ENCODE data around the gene AP3S2. TPM values are rescaled to one million over a fixed set of nuclear protein-coding genes. Genes with fewer than 3 reads are reported as not detected.

AP3S2 gene
- total and polyA plus RNA-seq, 2 experiments from 2014 or later = 9.4 to 93.3 TPM

- Mint-ChIP-seq H3K27me3 (ENCODE audit: insufficient read depth, low read depth, poor library complexity) (peaks cover 13% of the 10 kb centered on the region), H3K27ac (no peak overlapping the region), H3K9me3 (no peaks in the 10 kb centered on the region), H3K4me1 (peaks cover 5% of the 10 kb centered on the region; the same call in 2 of the 3 replicates), H3K36me3 (ENCODE audit: low read depth) (no peaks in the 10 kb centered on the region), H3K4me3 (no peak overlapping the region)
- no peaks in the 10 kb centered on the region for H3K79me2 ChIP-seq (replicated peaks; ENCODE audit: insufficient read depth)
- no peaks in the 10 kb centered on the region for H3K27me3 ChIP-seq (ENCODE audit: insufficient read depth)
- no peaks in the 10 kb centered on the region for H3K36me3 ChIP-seq (ENCODE audit: insufficient read depth)
- no peak overlapping the region for H2AFZ ChIP-seq
- no peaks in the 10 kb centered on the region for H3F3A ChIP-seq (replicated peaks; ENCODE audit: low read depth)
- ATAC-seq = no peak
- H3K9me2 ChIP-seq (ENCODE audit: insufficient read depth) = no peaks in the 10 kb centered on the region
- H3K4me1 ChIP-seq (ENCODE audit: insufficient read depth) = no peaks in the 10 kb centered on the region
- no peak overlapping the region for H3K4me3 ChIP-seq
- H4K20me1 ChIP-seq (replicated peaks; ENCODE audit: insufficient read depth) = no peaks in the 10 kb centered on the region
- H3K27ac ChIP-seq (ENCODE audit: low read depth) = no peak overlapping the region
- DNase-seq (ENCODE audit: low spot score) = no peak
- no peak overlapping the region for H3K4me2 ChIP-seq
- TF ChIP-seq ZNF114 (CRISPR knock-in tag; IDR thresholded peaks at IDR 0.05) = no peak
- TF ChIP-seq JUNB (IDR thresholded peaks at IDR 0.05; ENCODE audit: unreplicated experiment) = no peak
Measured at GRCh38 chr15:89799011-89799911, 94.5 kb downstream of the AP3S2 start.

GRCh38 chr15:89797678-89798201, 96.1 kb downstream of the AP3S2 start:
- H3K27ac ChIP-seq (ENCODE audit: low read depth) = no peak overlapping the region
- TF ChIP-seq ETS1 (IDR thresholded peaks at IDR 0.05) (no peak), EZH2 (IDR thresholded peaks at IDR 0.05; ENCODE audit: low read depth, unreplicated experiment) (no peak), JUNB (IDR thresholded peaks at IDR 0.05; ENCODE audit: unreplicated experiment) (no peak), ZNF462 (CRISPR knock-in tag; IDR thresholded peaks at IDR 0.05) (no peak), NANOG (IDR thresholded peaks at IDR 0.05; ENCODE audit: borderline replicate concordance) (no peak), CREB1 (CRISPR knock-in tag; IDR thresholded peaks at IDR 0.05; ENCODE audit: low read depth) (no peak), POLR2AphosphoS5 (IDR thresholded peaks at IDR 0.05; ENCODE audit: low read depth) (no peak), CTCF (conservative IDR thresholded peaks at IDR 0.05; ENCODE audit: low read depth in 2 of 2) (no peak), ZNF331 (CRISPR knock-in tag; IDR thresholded peaks at IDR 0.05; ENCODE audit: low read depth) (no peak), ZNF114 (CRISPR knock-in tag; IDR thresholded peaks at IDR 0.05) (no peak)
- no peak overlapping the region for H2AFZ ChIP-seq
- H3K4me2 ChIP-seq = no peak overlapping the region
- no peaks in the 10 kb centered on the region for H3K36me3 Mint-ChIP-seq (ENCODE audit: low read depth)
- H3K27me3 Mint-ChIP-seq (ENCODE audit: insufficient read depth, low read depth, poor library complexity) = peaks cover 11% of the 10 kb centered on the region
- no peaks in the 10 kb centered on the region for H3K36me3 ChIP-seq (ENCODE audit: insufficient read depth)
- H3K79me2 ChIP-seq (replicated peaks; ENCODE audit: insufficient read depth) = no peaks in the 10 kb centered on the region
- ATAC-seq (no peak), DNase-seq (ENCODE audit: low spot score) (no peak)
- H3K9me3 Mint-ChIP-seq = no peaks in the 10 kb centered on the region
- no peaks in the 10 kb centered on the region for H3K4me1 ChIP-seq (ENCODE audit: insufficient read depth)
- no peak overlapping the region for H3K27ac Mint-ChIP-seq
- no peak overlapping the region for H3K4me3 ChIP-seq
- peaks cover 5% of the 10 kb centered on the region; the same call in 2 of the 3 replicates for H3K4me1 Mint-ChIP-seq
- H4K20me1 ChIP-seq (replicated peaks; ENCODE audit: insufficient read depth) = no peaks in the 10 kb centered on the region
- H3F3A ChIP-seq (replicated peaks; ENCODE audit: low read depth) = no peaks in the 10 kb centered on the region
- H3K9me2 ChIP-seq (ENCODE audit: insufficient read depth) = no peaks in the 10 kb centered on the region
- H3K4me3 Mint-ChIP-seq = no peak overlapping the region
- no peaks in the 10 kb centered on the region for H3K27me3 ChIP-seq (ENCODE audit: insufficient read depth)

All from GM23338 (cell line).